Neural cell (in vitro differentiated cells): Measurements from ENCODE around the gene APOBEC3H. TPM values are rescaled to one million over a fixed set of nuclear protein-coding genes. Genes with fewer than 3 reads are reported as not detected.

Experiments
- H2AFZ ChIP-seq: fragments of 200-600, 300-800 bp; sonication (generic), shearing (Covaris generic); 2 replicates; pipeline ENCODE4 v1.6.0; 2014; ENCODE audit warnings: low read depth, mild to moderate bottlenecking, antibody characterized with exemption, low read length, moderate library complexity
- H3F3A ChIP-seq: fragments of 200-600 bp; shearing (Covaris generic); 2 replicates; pipeline ENCODE4 v1.6.1; 2016; ENCODE audit warnings: mild to moderate bottlenecking, moderate library complexity, mixed read lengths, antibody characterized with exemption, low read length; ENCODE audit not compliant: insufficient read depth, poor library complexity, severe bottlenecking
- H3K27ac ChIP-seq: fragments of 200-600, 300-800 bp; sonication (generic), shearing (Covaris generic); 2 replicates; pipeline ENCODE4 v1.5.1; 2014; ENCODE audit warnings: mild to moderate bottlenecking, low read length, moderate library complexity
- H3K27me3 ChIP-seq: fragments of 300-800, 200-600 bp; sonication (generic), shearing (Covaris generic); 2 replicates; pipeline ENCODE4 v1.6.0; 2014; ENCODE audit warnings: mild to moderate bottlenecking, low read depth, low read length, moderate library complexity; ENCODE audit not compliant: insufficient read depth
- H3K36me3 ChIP-seq: fragments of 300-800, 200-600 bp; sonication (generic), shearing (Covaris generic); 2 replicates; pipeline ENCODE4 v1.5.1; 2014; ENCODE audit warnings: mild to moderate bottlenecking, antibody characterized with exemption, low read length, moderate library complexity; ENCODE audit not compliant: insufficient read depth
- H3K4me2 ChIP-seq: fragments of 300-800, 200-600 bp; sonication (generic), shearing (Covaris generic); 2 replicates; pipeline ENCODE4 v1.6.0; 2014; ENCODE audit warnings: mild to moderate bottlenecking, low read length
- H3K4me3 ChIP-seq: fragments of 300-800, 200-600 bp; sonication (generic), shearing (Covaris generic); 2 replicates; pipeline ENCODE4 v1.5.1; 2014; ENCODE audit warnings: mild to moderate bottlenecking, low read length, moderate library complexity
- H3K79me2 ChIP-seq: fragments of 200-600 bp; shearing (Covaris generic); replicated peaks from 2 replicates; pipeline ENCODE4 v1.6.0; 2014; ENCODE audit warnings: mild to moderate bottlenecking, low read length, moderate library complexity; ENCODE audit not compliant: insufficient read depth
- H3K9ac ChIP-seq: fragments of 300-800, 200-600 bp; sonication (generic), shearing (Covaris generic); 2 replicates; pipeline ENCODE4 v1.6.1; 2016; ENCODE audit warnings: mild to moderate bottlenecking, low read length, mixed read lengths
- H3K9me2 ChIP-seq: fragments of 200-600 bp; shearing (Covaris generic); 2 replicates; pipeline ENCODE4 v1.6.1; 2016; ENCODE audit warnings: mild to moderate bottlenecking, low read length, mixed read lengths; ENCODE audit not compliant: insufficient read depth
- H3K9me3 ChIP-seq: fragments of 200-600, 300-800 bp; sonication (generic), shearing (Covaris generic); 2 replicates; pipeline ENCODE4 v1.6.1; 2016; ENCODE audit warnings: mild to moderate bottlenecking, mixed run types, low read length, moderate library complexity, mixed read lengths
- H4K20me1 ChIP-seq: fragments of 200-600 bp; shearing (Covaris generic); 2 replicates; pipeline ENCODE4 v1.6.1; 2016; ENCODE audit warnings: mild to moderate bottlenecking, mixed run types; ENCODE audit not compliant: insufficient read depth
- EP300 ChIP-seq: fragments of 450-650 bp; conservative IDR thresholded peaks from 2 replicates; pipeline ENCODE4 v1.6.1; 2014; ENCODE audit warnings: antibody characterized with exemption, mild to moderate bottlenecking, moderate library complexity; ENCODE audit not compliant: poor library complexity, severe bottlenecking
- EZH2 ChIP-seq: fragments of 200-600, 300-800 bp; shearing (Covaris generic), sonication (generic); IDR thresholded peaks from 2 replicates; pipeline ENCODE4 v1.6.1; 2014; ENCODE audit warnings: antibody characterized with exemption, low read length, borderline replicate concordance, mild to moderate bottlenecking; ENCODE audit not compliant: insufficient read depth, poor library complexity, severe bottlenecking
- MXI1 ChIP-seq: fragments of 450-650 bp; conservative IDR thresholded peaks from 2 replicates; pipeline ENCODE4 v1.6.1; 2014; ENCODE audit warnings: antibody characterized with exemption, mild to moderate bottlenecking; ENCODE audit not compliant: poor library complexity, severe bottlenecking
- POLR2AphosphoS5 ChIP-seq: IDR thresholded peaks from 2 replicates; pipeline ENCODE4 v1.6.1; 2012
- RAD21 ChIP-seq: fragments of 450-650 bp; conservative IDR thresholded peaks from 2 replicates; pipeline ENCODE4 v1.6.1; 2014; ENCODE audit warnings: antibody characterized with exemption, mild to moderate bottlenecking, moderate library complexity
- SMC3 ChIP-seq: fragments of 450-650 bp; conservative IDR thresholded peaks from 2 replicates; pipeline ENCODE4 v1.6.1; 2014; ENCODE audit warnings: antibody characterized with exemption, mild to moderate bottlenecking, moderate library complexity; ENCODE audit not compliant: poor library complexity
- TAF1 ChIP-seq: IDR thresholded peaks from 2 replicates; pipeline ENCODE4 v1.6.1; 2012; ENCODE audit warnings: low read depth
- polyA plus RNA-seq: library from polyadenylated mRNA; depleted of rRNA; stranded (reverse); fragments of >200 nt; gene quantifications from 2 replicates; pipeline ENCODE4 v1.2.3, GENCODE V29; 2014
- TF ChIP-seq, protein P1 (sequence below): fragments of 450-650 bp; IDR thresholded peaks from 2 replicates; pipeline ENCODE4 v1.5.1; 2014; ENCODE audit warnings: antibody characterized with exemption, mild to moderate bottlenecking, moderate library complexity; ENCODE audit not compliant: poor library complexity, severe bottlenecking
- TF ChIP-seq, protein P2 (sequence below): IDR thresholded peaks from 2 replicates; pipeline ENCODE4 v1.6.1; 2012; ENCODE audit warnings: borderline replicate concordance

APOBEC3H gene
- polyA plus RNA-seq, 1 donor from 2014 or later: not detected

DNA sequence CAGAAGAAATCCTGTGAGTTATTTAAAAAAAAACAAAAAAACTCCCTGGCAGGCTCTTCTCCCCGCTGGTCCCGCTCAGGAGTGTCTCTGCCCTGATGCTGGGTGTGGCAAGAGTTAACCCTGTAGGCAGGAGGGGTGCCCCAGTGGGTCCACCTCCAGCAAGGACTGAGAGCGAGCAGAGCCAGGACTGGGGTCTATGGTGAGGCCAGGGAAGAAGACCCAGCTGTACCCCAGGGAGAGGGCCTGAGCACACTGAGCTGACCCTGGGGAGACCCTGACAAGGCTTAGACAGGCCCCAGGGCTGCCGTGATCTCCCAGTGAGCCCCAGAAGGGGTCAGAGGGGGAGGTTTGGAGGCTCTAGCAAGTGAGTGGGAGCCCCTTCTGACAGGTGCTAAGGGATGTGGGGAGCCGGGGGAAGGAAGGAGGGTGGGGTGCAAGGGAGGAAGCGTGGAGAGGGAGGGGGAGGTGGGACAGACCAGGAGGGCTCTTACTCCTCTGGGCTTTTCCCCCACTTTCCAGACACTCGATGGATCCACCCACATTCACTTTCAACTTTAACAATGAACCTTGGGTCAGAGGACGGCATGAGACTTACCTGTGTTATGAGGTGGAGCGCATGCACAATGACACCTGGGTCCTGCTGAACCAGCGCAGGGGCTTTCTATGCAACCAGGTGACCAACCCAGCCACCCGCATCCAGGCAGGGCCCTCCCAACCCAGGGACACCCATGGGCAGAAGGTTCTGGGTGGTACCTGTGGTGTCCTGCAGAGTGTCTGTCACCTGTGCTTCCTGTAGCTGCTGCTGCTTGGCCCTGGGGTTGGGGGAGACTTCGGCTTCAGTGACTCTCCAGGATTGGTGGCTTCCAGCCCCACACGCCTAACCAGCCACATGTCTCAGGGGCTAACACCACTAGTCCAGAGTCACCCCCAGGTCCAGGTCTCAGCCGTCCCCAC is 13.6 kb upstream of the APOBEC3H start:
- Histone ChIP-seq H3K4me3 (no peak overlapping the region), H3K36me3 (no peaks in the 10 kb centered on the region), H3K9me2 (no peaks in the 10 kb centered on the region), H3K79me2 (no peaks in the 10 kb centered on the region), H3F3A (no peaks in the 10 kb centered on the region), H3K9me3 (no peaks in the 10 kb centered on the region), H3K4me2 (no peak overlapping the region), H3K27me3 (no peaks in the 10 kb centered on the region), H3K27ac (no peak overlapping the region), H4K20me1 (no peaks in the 10 kb centered on the region), H3K9ac (no peak overlapping the region), H2AFZ (no peak overlapping the region)
- TF ChIP-seq EZH2: no peak
- no peak for TF ChIP-seq EP300
- TF ChIP-seq RAD21: no peak
- TF ChIP-seq, protein P1, sequence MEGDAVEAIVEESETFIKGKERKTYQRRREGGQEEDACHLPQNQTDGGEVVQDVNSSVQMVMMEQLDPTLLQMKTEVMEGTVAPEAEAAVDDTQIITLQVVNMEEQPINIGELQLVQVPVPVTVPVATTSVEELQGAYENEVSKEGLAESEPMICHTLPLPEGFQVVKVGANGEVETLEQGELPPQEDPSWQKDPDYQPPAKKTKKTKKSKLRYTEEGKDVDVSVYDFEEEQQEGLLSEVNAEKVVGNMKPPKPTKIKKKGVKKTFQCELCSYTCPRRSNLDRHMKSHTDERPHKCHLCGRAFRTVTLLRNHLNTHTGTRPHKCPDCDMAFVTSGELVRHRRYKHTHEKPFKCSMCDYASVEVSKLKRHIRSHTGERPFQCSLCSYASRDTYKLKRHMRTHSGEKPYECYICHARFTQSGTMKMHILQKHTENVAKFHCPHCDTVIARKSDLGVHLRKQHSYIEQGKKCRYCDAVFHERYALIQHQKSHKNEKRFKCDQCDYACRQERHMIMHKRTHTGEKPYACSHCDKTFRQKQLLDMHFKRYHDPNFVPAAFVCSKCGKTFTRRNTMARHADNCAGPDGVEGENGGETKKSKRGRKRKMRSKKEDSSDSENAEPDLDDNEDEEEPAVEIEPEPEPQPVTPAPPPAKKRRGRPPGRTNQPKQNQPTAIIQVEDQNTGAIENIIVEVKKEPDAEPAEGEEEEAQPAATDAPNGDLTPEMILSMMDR: no peak
- no peak for TF ChIP-seq MXI1
- no peak for TF ChIP-seq TAF1
- TF ChIP-seq POLR2AphosphoS5: no peak
- no peak for TF ChIP-seq SMC3
- TF ChIP-seq, protein P2, sequence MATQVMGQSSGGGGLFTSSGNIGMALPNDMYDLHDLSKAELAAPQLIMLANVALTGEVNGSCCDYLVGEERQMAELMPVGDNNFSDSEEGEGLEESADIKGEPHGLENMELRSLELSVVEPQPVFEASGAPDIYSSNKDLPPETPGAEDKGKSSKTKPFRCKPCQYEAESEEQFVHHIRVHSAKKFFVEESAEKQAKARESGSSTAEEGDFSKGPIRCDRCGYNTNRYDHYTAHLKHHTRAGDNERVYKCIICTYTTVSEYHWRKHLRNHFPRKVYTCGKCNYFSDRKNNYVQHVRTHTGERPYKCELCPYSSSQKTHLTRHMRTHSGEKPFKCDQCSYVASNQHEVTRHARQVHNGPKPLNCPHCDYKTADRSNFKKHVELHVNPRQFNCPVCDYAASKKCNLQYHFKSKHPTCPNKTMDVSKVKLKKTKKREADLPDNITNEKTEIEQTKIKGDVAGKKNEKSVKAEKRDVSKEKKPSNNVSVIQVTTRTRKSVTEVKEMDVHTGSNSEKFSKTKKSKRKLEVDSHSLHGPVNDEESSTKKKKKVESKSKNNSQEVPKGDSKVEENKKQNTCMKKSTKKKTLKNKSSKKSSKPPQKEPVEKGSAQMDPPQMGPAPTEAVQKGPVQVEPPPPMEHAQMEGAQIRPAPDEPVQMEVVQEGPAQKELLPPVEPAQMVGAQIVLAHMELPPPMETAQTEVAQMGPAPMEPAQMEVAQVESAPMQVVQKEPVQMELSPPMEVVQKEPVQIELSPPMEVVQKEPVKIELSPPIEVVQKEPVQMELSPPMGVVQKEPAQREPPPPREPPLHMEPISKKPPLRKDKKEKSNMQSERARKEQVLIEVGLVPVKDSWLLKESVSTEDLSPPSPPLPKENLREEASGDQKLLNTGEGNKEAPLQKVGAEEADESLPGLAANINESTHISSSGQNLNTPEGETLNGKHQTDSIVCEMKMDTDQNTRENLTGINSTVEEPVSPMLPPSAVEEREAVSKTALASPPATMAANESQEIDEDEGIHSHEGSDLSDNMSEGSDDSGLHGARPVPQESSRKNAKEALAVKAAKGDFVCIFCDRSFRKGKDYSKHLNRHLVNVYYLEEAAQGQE: no peak

DNA sequence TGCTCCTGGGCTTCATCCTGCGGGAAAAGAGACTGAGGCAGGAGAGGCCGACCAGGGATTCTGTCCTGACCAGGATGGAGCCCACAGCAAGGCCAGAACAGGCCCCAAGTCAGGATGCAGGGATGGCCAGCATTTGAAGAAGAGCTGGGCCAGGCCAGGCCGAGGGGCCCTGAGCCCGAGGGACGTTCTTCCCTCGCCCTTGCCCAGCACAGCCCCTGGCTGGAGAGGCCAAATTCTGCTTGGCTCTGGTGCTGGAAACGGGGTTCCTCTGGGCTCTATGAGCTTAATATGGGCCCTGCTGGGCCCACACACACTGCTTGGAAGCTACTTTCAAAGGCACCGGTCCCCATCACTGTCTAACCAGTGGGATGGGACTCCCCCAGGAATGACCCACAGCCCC is 12.4 kb upstream of the APOBEC3H start:
- Histone ChIP-seq H3K9me3 (no peaks in the 10 kb centered on the region), H3K9ac (no peak overlapping the region), H3K79me2 (no peaks in the 10 kb centered on the region), H3K36me3 (no peaks in the 10 kb centered on the region), H3K9me2 (no peaks in the 10 kb centered on the region), H2AFZ (no peak overlapping the region), H3F3A (no peaks in the 10 kb centered on the region), H3K4me2 (no peak overlapping the region), H3K4me3 (no peak overlapping the region), H3K27me3 (no peaks in the 10 kb centered on the region), H3K27ac (no peak overlapping the region), H4K20me1 (no peaks in the 10 kb centered on the region)
- TF ChIP-seq, protein P1: no peak
- TF ChIP-seq, protein P2: no peak
- no peak for TF ChIP-seq SMC3
- no peak for TF ChIP-seq MXI1
- no peak for TF ChIP-seq EZH2
- no peak for TF ChIP-seq TAF1
- no peak for TF ChIP-seq POLR2AphosphoS5
- TF ChIP-seq EP300: no peak
- TF ChIP-seq RAD21: no peak
